ENCODE results near the gene OR6T1. TPM values are rescaled to one million over a fixed set of nuclear protein-coding genes. Genes with fewer than 3 reads are reported as not detected.

The OR6T1 gene
- not detected in 2 replicates for total RNA-seq

GRCh38 chr11:123943738-123944137, at the start of gene OR6T1:
Gene OR6T1 (minus strand): TSS chr11:123943838. CDS start chr11:123943838, 0 bp downstream.

GRCh38 chr11:123977731-123978347, 34.2 kb upstream of the OR6T1 start, which contains the start of gene OR10S1:
Gene OR10S1 (minus strand): TSS chr11:123977781. CDS start chr11:123977664, 117 bp downstream.

GRCh38 chr11:123939317-123939716, 4.3 kb downstream of the OR6T1 start, which contains the start of gene OR4D5:
Gene OR4D5 (plus strand): TSS chr11:123939617. CDS start chr11:123939617, 0 bp downstream.

GRCh38 chr11:123901867-123902266, 41.8 kb downstream of the OR6T1 start, which contains the start of gene OR8D4:
Gene OR8D4 (plus strand): TSS chr11:123902167. CDS start chr11:123906432, 4,265 bp downstream.

Other genes with a start within 250 kb of the OR6T1 start
- 4.0 and 7.0 TPM in 2 replicates for gene ZNF202, start 202.2 kb downstream of the OR6T1 start, total RNA-seq
- not detected in 2 replicates for gene OR6X1, start 189.3 kb downstream of the OR6T1 start, total RNA-seq
- gene OR6M1, start 137.5 kb downstream of the OR6T1 start, total RNA-seq, result not detected in 2 replicates
- gene TMEM225, start 58.2 kb downstream of the OR6T1 start, total RNA-seq, result not detected in 2 replicates
- gene OR8D4, start 41.7 kb downstream of the OR6T1 start, total RNA-seq, result not detected in 2 replicates
- under 0.01 TPM in 1 of 2 replicates, not detected in the other for gene OR4D5, start 4.2 kb downstream of the OR6T1 start, total RNA-seq
- not detected in 2 replicates for gene OR10S1, start 33.9 kb upstream of the OR6T1 start, total RNA-seq
- gene OR10G6, start 51.3 kb upstream of the OR6T1 start, total RNA-seq, result not detected in 2 replicates
- gene OR10G4, start 69.2 kb upstream of the OR6T1 start, total RNA-seq, result not detected in 2 replicates
- gene OR10G9, start 79.2 kb upstream of the OR6T1 start, total RNA-seq, result not detected in 2 replicates
- gene OR10G8, start 83.0 kb upstream of the OR6T1 start, total RNA-seq, result not detected in 2 replicates
- not detected in 2 replicates for gene OR10G7, start 97.5 kb upstream of the OR6T1 start, total RNA-seq
- 7.6 and 12.7 TPM in 2 replicates for gene VWA5A, start 171.6 kb upstream of the OR6T1 start, total RNA-seq
- gene OR10D3, start 239.5 kb upstream of the OR6T1 start, total RNA-seq, result not detected in 2 replicates

All from smooth muscle cell of bladder (primary cell).